ENCODE data around the gene CASTOR2. TPM values are rescaled to one million over a fixed set of nuclear protein-coding genes. Genes with fewer than 3 reads are reported as not detected.
"Not testable (repeated sequence)": the region's sequence is repeated elsewhere in the genome, so short reads cannot be mapped to it uniquely, and the experiment has no call there.

CASTOR2 gene
- total and polyA plus RNA-seq, 12 donors: 0.47 to 48.4 (median 17.3) TPM

- H3K36me3 ChIP-seq (replicated peaks in 1 of 2); H3K9me3 ChIP-seq (replicated peaks in 1 of 3); H3K4me1 ChIP-seq (replicated peaks in 1 of 2); intact Hi-C loops (cut with DNase I); H3K27ac ChIP-seq; DNase-seq; H3K4me3 ChIP-seq; H3K27me3 ChIP-seq: not testable (repeated sequence)
- no CpG with 5 or more reads among the region's 8 CpGs for WGBS, 4 donors
These were observed 10.7 kb upstream of the CASTOR2 start for GRCh38 chr7:74953774-74954173.

GRCh38 chr7:74958328-74958727 is 6.2 kb upstream of the CASTOR2 start:
- H3K4me3 ChIP-seq; H3K9me3 ChIP-seq (replicated peaks in 1 of 3); H3K4me1 ChIP-seq (replicated peaks in 1 of 2); intact Hi-C loops (cut with DNase I); H3K27ac ChIP-seq; H3K36me3 ChIP-seq (replicated peaks in 1 of 2); DNase-seq; H3K27me3 ChIP-seq: not testable (repeated sequence)
- no CpG with 5 or more reads among the region's 2 CpGs for WGBS, 4 donors

GRCh38 chr7:74963704-74964510 is 598 bp upstream of the CASTOR2 start:
- H3K27ac ChIP-seq: peak overlapping the region in 1 of 5 donors; percentile 29
- H3K9me3 ChIP-seq (replicated peaks in 1 of 3); H3K36me3 ChIP-seq (replicated peaks in 1 of 2); intact Hi-C loops (cut with DNase I); H3K27me3 ChIP-seq; H3K4me1 ChIP-seq (replicated peaks in 1 of 2): not testable (repeated sequence)
- DNase-seq: peak in 4 of 7 donors; percentile 20 to 37 (median 26)
- WGBS, 4 donors: 31 to 53% (median 47%) methylated on average over 7 to 18 of the region's 32 CpGs
- peak overlapping the region in 1 of 4 donors; percentile 34 for H3K4me3 ChIP-seq

- H3K36me3 ChIP-seq (replicated peaks in 1 of 2); H3K4me3 ChIP-seq; H3K27me3 ChIP-seq; H3K27ac ChIP-seq; H3K4me1 ChIP-seq (replicated peaks in 1 of 2); H3K9me3 ChIP-seq (replicated peaks in 1 of 3); intact Hi-C loops (cut with DNase I); DNase-seq: not testable (repeated sequence)
- WGBS, 4 donors: no CpG with 5 or more reads among the region's 16 CpGs
These were observed 1.8 kb downstream of the CASTOR2 start for GRCh38 chr7:74966208-74966854.

- H3K4me1 ChIP-seq (replicated peaks in 1 of 2); intact Hi-C loops (cut with DNase I); DNase-seq; H3K27ac ChIP-seq; H3K4me3 ChIP-seq; H3K27me3 ChIP-seq; H3K36me3 ChIP-seq (replicated peaks in 1 of 2); H3K9me3 ChIP-seq (replicated peaks in 1 of 3): not testable (repeated sequence)
- no CpG with 5 or more reads among the region's 6 CpGs for WGBS, 4 donors
These were observed 2.4 kb downstream of the CASTOR2 start for GRCh38 chr7:74966909-74967308.

GRCh38 chr7:74971431-74971830 is 6.9 kb downstream of the CASTOR2 start:
- DNase-seq; H3K27me3 ChIP-seq; H3K4me3 ChIP-seq; H3K4me1 ChIP-seq (replicated peaks in 1 of 2); intact Hi-C loops (cut with DNase I); H3K36me3 ChIP-seq (replicated peaks in 1 of 2); H3K9me3 ChIP-seq (replicated peaks in 1 of 3); H3K27ac ChIP-seq: not testable (repeated sequence)
- WGBS, 4 donors: no CpG with 5 or more reads among the region's 4 CpGs

- intact Hi-C loops (cut with DNase I); H3K27me3 ChIP-seq; DNase-seq; H3K9me3 ChIP-seq (replicated peaks in 1 of 3); H3K4me3 ChIP-seq; H3K27ac ChIP-seq; H3K4me1 ChIP-seq (replicated peaks in 1 of 2); H3K36me3 ChIP-seq (replicated peaks in 1 of 2): not testable (repeated sequence)
- WGBS, 4 donors: 67 to 100% (median 77%) methylated on average over 1 to 5 of the region's 7 CpGs
These were observed 7.9 kb downstream of the CASTOR2 start for GRCh38 chr7:74972377-74972776.

- H3K27ac ChIP-seq; intact Hi-C loops (cut with DNase I); H3K4me3 ChIP-seq; H3K4me1 ChIP-seq (replicated peaks in 1 of 2); DNase-seq; H3K9me3 ChIP-seq (replicated peaks in 1 of 3); H3K27me3 ChIP-seq; H3K36me3 ChIP-seq (replicated peaks in 1 of 2): not testable (repeated sequence)
- 81 to 95% methylated on average over 3 of the region's 7 CpGs; no CpG with 5 or more reads in 2 of the 4 donors for WGBS, 4 donors
These were observed 11.5 kb downstream of the CASTOR2 start for GRCh38 chr7:74975959-74976358.

GRCh38 chr7:74977523-74977922 is 13.0 kb downstream of the CASTOR2 start:
- intact Hi-C loops (cut with DNase I); H3K4me3 ChIP-seq; H3K27ac ChIP-seq; H3K4me1 ChIP-seq (replicated peaks in 1 of 2); H3K9me3 ChIP-seq (replicated peaks in 1 of 3); H3K27me3 ChIP-seq; DNase-seq; H3K36me3 ChIP-seq (replicated peaks in 1 of 2): not testable (repeated sequence)
- 60 to 98% (median 96%) methylated on average over 1 to 4 of the region's 9 CpGs; no CpG with 5 or more reads in 1 of the 4 donors for WGBS, 4 donors

GRCh38 chr7:74988436-74988835 is 23.9 kb downstream of the CASTOR2 start:
- intact Hi-C loops (cut with DNase I); H3K4me3 ChIP-seq; H3K27me3 ChIP-seq; H3K9me3 ChIP-seq (replicated peaks in 1 of 3); H3K36me3 ChIP-seq (replicated peaks in 1 of 2); H3K4me1 ChIP-seq (replicated peaks in 1 of 2); H3K27ac ChIP-seq: not testable (repeated sequence)
- DNase-seq: peak in 1 of 7 donors; percentile 12
- 92 to 97% (median 95%) methylated on average over 9 of the region's 9 CpGs for WGBS, 4 donors

All from adrenal gland (tissue), 12 donors.